Tibial nerve (tissue), 4 donors: Measurements from ENCODE around the gene LGALS1. TPM values are rescaled to one million over a fixed set of nuclear protein-coding genes. Genes with fewer than 3 reads are reported as not detected.

Source experiments
- DNase-seq, 2 donors: peaks; one replicate each; pipeline ENCODE4 v3.0.0-alpha.2; 2019; ENCODE audit warnings: low spot score in 2 of 2
- H3K27ac ChIP-seq, 4 donors: fragments of 200-600 bp; sonication (generic) in 3 of 4; one replicate each; pipeline ENCODE4 v1.5.1; 2017 to 2019; ENCODE audit warnings: mild to moderate bottlenecking in 1 of 4
- H3K27me3 ChIP-seq, 2 donors: fragments of 200-600 bp; sonication (generic) in 1 of 2; one replicate each; pipeline versions ENCODE4 v1.5.1 to v1.6.0; 2017 to 2019
- H3K36me3 ChIP-seq, 3 donors: fragments of 200-600 bp; sonication (generic); one replicate each; pipeline ENCODE4 v1.5.1; 2018 to 2019
- H3K4me1 ChIP-seq, 4 donors: fragments of 200-600 bp; sonication (generic) in 3 of 4; one replicate each; pipeline ENCODE4 v1.5.1; 2017 to 2019
- H3K4me3 ChIP-seq, 4 donors: fragments of 200-600 bp; sonication (generic) in 3 of 4; one replicate each; pipeline ENCODE4 v1.5.1; 2017 to 2019; ENCODE audit warnings: mild to moderate bottlenecking in 1 of 4, moderate library complexity in 1 of 4
- H3K9me3 ChIP-seq, 4 donors: fragments of 200-600 bp; sonication (generic) in 3 of 4; one replicate each; pipeline ENCODE4 v1.5.1; 2017 to 2019
- CTCF ChIP-seq, 5 experiments: fragments of 200-600 bp in 3 of 5; fragments of 450-650 bp in 2 of 5; sonication (generic) in 3 of 5; IDR thresholded peaks; one replicate each; pipeline ENCODE4 v1.5.1; 2016 to 2019; ENCODE audit warnings: antibody characterized with exemption in 5 of 5, mild to moderate bottlenecking in 3 of 5, moderate library complexity in 2 of 5
- EP300 ChIP-seq, 2 donors: sonication (generic); formaldehyde crosslinking; IDR thresholded peaks; one replicate each; pipeline ENCODE4 v1.6.1; 2017; ENCODE audit warnings: antibody characterized with exemption in 2 of 2, mild to moderate bottlenecking in 1 of 2
- POLR2A ChIP-seq, 2 donors: fragments of 450-650 bp; IDR thresholded peaks; one replicate each; pipeline ENCODE4 v1.6.1; 2017; ENCODE audit warnings: antibody characterized with exemption in 2 of 2, mild to moderate bottlenecking in 2 of 2, moderate library complexity in 2 of 2
- WGBS, 2 donors: methylation state at CpG; one replicate each; pipeline ENCODE4 v1.1.5; 2018; 5-methylcytosine and 5-hydroxymethylcytosine counted together
- total RNA-seq, 4 donors: library from RNA; depleted of rRNA; stranded (reverse); fragments of >200 nt; gene quantifications; one replicate each; pipeline ENCODE4 v1.1.0, GENCODE V29; 2016

Gene LGALS1
- total RNA-seq, 4 donors from 2014 or later: 1,362 to 3,592 (median 2,463) TPM

GRCh38 chr22:37641561-37641949, 33.9 kb upstream of the LGALS1 start:
- peak overlapping the region in 1 of 4 donors; percentile 87 for H3K27ac ChIP-seq
- 92% methylated on average over 5 of the region's 5 CpGs for WGBS, 2 donors
- H3K4me3 ChIP-seq: no peak overlapping the region
- H3K36me3 ChIP-seq: peaks cover 0 to 6% (median 0%) of the 10 kb centered on the region in 3 donors
- peaks cover 0 to 55% (median 41%) of the 10 kb centered on the region in 4 donors for H3K4me1 ChIP-seq
- no peaks in the 10 kb centered on the region for H3K9me3 ChIP-seq
- H3K27me3 ChIP-seq: no peaks in the 10 kb centered on the region
- no peak for DNase-seq
- no peak for TF ChIP-seq POLR2A (IDR thresholded peaks at IDR 0.05)
- TF ChIP-seq EP300 (IDR thresholded peaks at IDR 0.05): no peak
- no peak for TF ChIP-seq CTCF (IDR thresholded peaks at IDR 0.05)

- H3K27me3 ChIP-seq: no peaks in the 10 kb centered on the region
- H3K4me3 ChIP-seq: no peak overlapping the region
- H3K9me3 ChIP-seq: no peaks in the 10 kb centered on the region
- H3K4me1 ChIP-seq: peaks cover 0 to 46% (median 28%) of the 10 kb centered on the region in 4 donors
- WGBS, 2 donors: 37 to 42% methylated on average over 5 to 9 of the region's 9 CpGs
- peaks cover 0 to 18% (median 0%) of the 10 kb centered on the region in 3 donors for H3K36me3 ChIP-seq
- DNase-seq: peak; percentile 86 to 96
- peak overlapping the region in 3 of 4 donors; percentile 18 to 87 (median 45) for H3K27ac ChIP-seq
- TF ChIP-seq POLR2A (IDR thresholded peaks at IDR 0.05): no peak
- TF ChIP-seq EP300 (IDR thresholded peaks at IDR 0.05): no peak
- TF ChIP-seq CTCF (IDR thresholded peaks at IDR 0.05): peak; percentile 85 to 96 (median 93)
Observed at GRCh38 chr22:37643225-37643847, 32.1 kb upstream of the LGALS1 start.

GRCh38 chr22:37647317-37647716, 28.1 kb upstream of the LGALS1 start:
- 93 to 96% methylated on average over 9 of the region's 9 CpGs for WGBS, 2 donors
- H3K4me1 ChIP-seq: peaks cover 0 to 13% (median 4%) of the 10 kb centered on the region in 4 donors
- peaks cover 0 to 46% (median 15%) of the 10 kb centered on the region in 3 donors for H3K36me3 ChIP-seq
- no peak overlapping the region for H3K27ac ChIP-seq
- no peak for TF ChIP-seq CTCF (IDR thresholded peaks at IDR 0.05)
- TF ChIP-seq POLR2A (IDR thresholded peaks at IDR 0.05): no peak
- no peak for TF ChIP-seq EP300 (IDR thresholded peaks at IDR 0.05)
- H3K27me3 ChIP-seq: no peaks in the 10 kb centered on the region
- no peaks in the 10 kb centered on the region for H3K9me3 ChIP-seq
- H3K4me3 ChIP-seq: no peak overlapping the region
- DNase-seq: no peak

GRCh38 chr22:37647928-37648327, 27.5 kb upstream of the LGALS1 start:
- Histone ChIP-seq H3K36me3 (peaks cover 0 to 50% (median 16%) of the 10 kb centered on the region in 3 donors), H3K4me3 (no peak overlapping the region), H3K4me1 (peaks cover 0 to 10% (median 4%) of the 10 kb centered on the region in 4 donors), H3K27ac (no peak overlapping the region), H3K27me3 (no peaks in the 10 kb centered on the region), H3K9me3 (no peaks in the 10 kb centered on the region)
- no peak for TF ChIP-seq EP300 (IDR thresholded peaks at IDR 0.05)
- no peak for TF ChIP-seq POLR2A (IDR thresholded peaks at IDR 0.05)
- TF ChIP-seq CTCF (IDR thresholded peaks at IDR 0.05): no peak
- WGBS, 2 donors: 76 to 81% methylated on average over 9 of the region's 9 CpGs
- DNase-seq: no peak

- no peak overlapping the region for H3K27ac ChIP-seq
- peaks cover 0 to 55% (median 16%) of the 10 kb centered on the region in 3 donors for H3K36me3 ChIP-seq
- H3K4me1 ChIP-seq: peaks cover 0 to 6% (median 0%) of the 10 kb centered on the region in 4 donors
- 95 to 96% methylated on average over 17 of the region's 17 CpGs for WGBS, 2 donors
- no peaks in the 10 kb centered on the region for H3K9me3 ChIP-seq
- H3K27me3 ChIP-seq: no peaks in the 10 kb centered on the region
- no peak for TF ChIP-seq CTCF (IDR thresholded peaks at IDR 0.05)
- TF ChIP-seq POLR2A (IDR thresholded peaks at IDR 0.05): no peak
- TF ChIP-seq EP300 (IDR thresholded peaks at IDR 0.05): no peak
- no peak for DNase-seq
- H3K4me3 ChIP-seq: no peak overlapping the region
Observed at GRCh38 chr22:37650463-37651136, 24.8 kb upstream of the LGALS1 start.
